Measurements from ENCODE around the gene NMT1. TPM values are rescaled to one million over a fixed set of nuclear protein-coding genes. Genes with fewer than 3 reads are reported as not detected.

The NMT1 gene
- total RNA-seq, 1 donor from 2014 or later: 85.8 TPM

- Mint-ChIP-seq H3K4me3 (ENCODE audit: unreplicated experiment) (peak overlapping the region; percentile 99), H3K9me3 (ENCODE audit: unreplicated experiment) (no peaks in the 10 kb centered on the region), H3K27me3 (ENCODE audit: unreplicated experiment) (peaks cover 20% of the 10 kb centered on the region), H3K27ac (ENCODE audit: unreplicated experiment) (peak overlapping the region; percentile 100), H3K4me1 (ENCODE audit: unreplicated experiment) (peaks cover 26% of the 10 kb centered on the region), H3K36me3 (ENCODE audit: low read depth, unreplicated experiment) (peaks cover 3% of the 10 kb centered on the region)
- peak; percentile 71 for DNase-seq (ENCODE audit: low spot score)
- no peak for TF ChIP-seq CTCF (IDR thresholded peaks at IDR 0.05; ENCODE audit: unreplicated experiment)
Observed at GRCh38 chr17:45147581-45148182, 86.6 kb downstream of the NMT1 start.

- Mint-ChIP-seq H3K9me3 (ENCODE audit: unreplicated experiment) (no peaks in the 10 kb centered on the region), H3K4me1 (ENCODE audit: unreplicated experiment) (peaks cover 26% of the 10 kb centered on the region), H3K36me3 (ENCODE audit: low read depth, unreplicated experiment) (peaks cover 3% of the 10 kb centered on the region), H3K27me3 (ENCODE audit: unreplicated experiment) (peaks cover 20% of the 10 kb centered on the region), H3K27ac (ENCODE audit: unreplicated experiment) (peak within 1 kb of the TSS; percentile 100), H3K4me3 (ENCODE audit: unreplicated experiment) (peak within 1 kb of the TSS; percentile 99)
- peak; percentile 97 for DNase-seq (ENCODE audit: low spot score)
- no peak for TF ChIP-seq CTCF (IDR thresholded peaks at IDR 0.05; ENCODE audit: unreplicated experiment)
Observed at GRCh38 chr17:45148183-45149036, 87.3 kb downstream of the NMT1 start, which contains the start of gene HEXIM1. Gene HEXIM1, plus strand, starts transcription at chr17:45148475. Its CDS starts 716 bp downstream, at chr17:45149191.

GRCh38 chr17:45149037-45149668 is 88.0 kb downstream of the NMT1 start:
- peaks cover 26% of the 10 kb centered on the region for H3K4me1 Mint-ChIP-seq (ENCODE audit: unreplicated experiment)
- peak; percentile 61 for TF ChIP-seq CTCF (IDR thresholded peaks at IDR 0.05; ENCODE audit: unreplicated experiment)
- H3K27me3 Mint-ChIP-seq (ENCODE audit: unreplicated experiment): peaks cover 18% of the 10 kb centered on the region
- H3K9me3 Mint-ChIP-seq (ENCODE audit: unreplicated experiment): no peaks in the 10 kb centered on the region
- DNase-seq (ENCODE audit: low spot score): peak; percentile 87
- H3K4me3 Mint-ChIP-seq (ENCODE audit: unreplicated experiment): peak overlapping the region; percentile 99
- H3K27ac Mint-ChIP-seq (ENCODE audit: unreplicated experiment): peak overlapping the region; percentile 86
- H3K36me3 Mint-ChIP-seq (ENCODE audit: low read depth, unreplicated experiment): peaks cover 3% of the 10 kb centered on the region

- TF ChIP-seq CTCF (IDR thresholded peaks at IDR 0.05; ENCODE audit: unreplicated experiment): no peak
- peak overlapping the region; percentile 99 for H3K4me3 Mint-ChIP-seq (ENCODE audit: unreplicated experiment)
Observed at GRCh38 chr17:45149669-45150664, 88.8 kb downstream of the NMT1 start.

More at GRCh38 chr17:45149669-45150664, 88.8 kb downstream of the NMT1 start:
- H3K36me3 Mint-ChIP-seq (ENCODE audit: low read depth, unreplicated experiment): peaks cover 3% of the 10 kb centered on the region
- peak overlapping the region; percentile 86 for H3K27ac Mint-ChIP-seq (ENCODE audit: unreplicated experiment)
- H3K9me3 Mint-ChIP-seq (ENCODE audit: unreplicated experiment): no peaks in the 10 kb centered on the region
- peaks cover 26% of the 10 kb centered on the region for H3K4me1 Mint-ChIP-seq (ENCODE audit: unreplicated experiment)
- peaks cover 18% of the 10 kb centered on the region for H3K27me3 Mint-ChIP-seq (ENCODE audit: unreplicated experiment)
- peak; percentile 42 for DNase-seq (ENCODE audit: low spot score)

All from endothelial cell (in vitro differentiated cells).